Esophagus muscularis mucosa (tissue), 4 donors: Measurements from ENCODE around the gene DIP2C.
"Not testable (repeated sequence)": the region's sequence is repeated elsewhere in the genome, so short reads cannot be mapped to it uniquely, and the experiment has no call there.

Source experiments
- CTCF ChIP-seq, 3 experiments: fragments of 200-600 bp in 2 of 3; fragments of 450-650 bp in 1 of 3; sonication (generic) in 2 of 3; IDR thresholded peaks; one replicate each; pipeline ENCODE4 v1.5.1; 2017 to 2019; ENCODE audit warnings: antibody characterized with exemption in 3 of 3, mild to moderate bottlenecking in 2 of 3, moderate library complexity in 1 of 3
- EP300 ChIP-seq: sonication (generic); formaldehyde crosslinking; IDR thresholded peaks from one replicate; pipeline ENCODE4 v1.6.1; 2017; ENCODE audit warnings: antibody characterized with exemption
- POLR2A ChIP-seq: fragments of 450-650 bp; IDR thresholded peaks from one replicate; pipeline ENCODE4 v1.6.1; 2017; ENCODE audit warnings: antibody characterized with exemption, moderate library complexity, mild to moderate bottlenecking, low read depth
- POLR2AphosphoS5 ChIP-seq, 2 donors: sonication (generic); formaldehyde crosslinking; IDR thresholded peaks; one replicate each; pipeline ENCODE4 v1.6.1; 2017; ENCODE audit warnings: antibody characterized with exemption in 2 of 2

- TF ChIP-seq CTCF (IDR thresholded peaks at IDR 0.05); POLR2A; POLR2AphosphoS5 (IDR thresholded peaks at IDR 0.05); EP300: not testable (repeated sequence)
Measured at GRCh38 chr10:425365-425764, 264.1 kb downstream of the DIP2C start.
